HG03280 (cell line): Measurements from ENCODE around the gene MT1H.

ENCODE experiments used
- ATAC-seq: cut with Tn5 transposase; IDR thresholded peaks from one replicate; pipeline ENCODE4 v1.9.1; 2021; ENCODE audit warnings: mild to moderate bottlenecking, moderate library complexity; ENCODE audit not compliant: unreplicated experiment

MT1H gene

DNA sequence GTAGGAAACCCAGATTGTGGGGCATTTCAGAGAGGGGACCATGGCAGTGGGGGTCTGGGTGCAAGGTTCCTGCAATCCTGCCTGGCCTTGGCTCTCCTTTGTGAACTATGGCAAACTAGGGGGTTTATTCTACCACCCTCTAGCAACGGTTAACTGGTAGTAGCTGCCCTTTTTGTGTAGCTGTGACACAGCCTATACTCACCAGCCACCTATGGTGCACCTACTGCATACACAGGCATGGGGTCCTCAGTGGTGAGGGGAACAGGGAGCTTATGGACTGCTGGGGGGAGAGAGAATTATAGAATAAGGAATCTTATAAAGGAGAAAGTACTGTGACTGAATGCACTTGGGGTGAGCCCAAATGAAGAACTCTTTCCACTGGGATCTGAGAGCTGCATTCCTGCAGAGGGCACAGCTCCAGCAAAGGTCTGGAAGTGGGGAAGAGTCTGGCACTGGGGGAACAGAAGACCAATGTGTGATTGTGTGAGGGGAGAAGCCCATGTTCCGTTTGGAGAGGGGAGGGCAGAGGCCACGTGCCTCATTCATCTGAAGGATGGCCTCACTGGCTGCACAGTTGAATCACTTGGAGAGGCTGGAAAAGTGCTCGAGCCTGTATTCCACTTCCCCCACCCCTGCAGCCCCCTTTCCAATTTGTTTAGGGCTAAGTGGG, 14.8 kb downstream of the MT1H start:
- ATAC-seq = no peak

DNA sequence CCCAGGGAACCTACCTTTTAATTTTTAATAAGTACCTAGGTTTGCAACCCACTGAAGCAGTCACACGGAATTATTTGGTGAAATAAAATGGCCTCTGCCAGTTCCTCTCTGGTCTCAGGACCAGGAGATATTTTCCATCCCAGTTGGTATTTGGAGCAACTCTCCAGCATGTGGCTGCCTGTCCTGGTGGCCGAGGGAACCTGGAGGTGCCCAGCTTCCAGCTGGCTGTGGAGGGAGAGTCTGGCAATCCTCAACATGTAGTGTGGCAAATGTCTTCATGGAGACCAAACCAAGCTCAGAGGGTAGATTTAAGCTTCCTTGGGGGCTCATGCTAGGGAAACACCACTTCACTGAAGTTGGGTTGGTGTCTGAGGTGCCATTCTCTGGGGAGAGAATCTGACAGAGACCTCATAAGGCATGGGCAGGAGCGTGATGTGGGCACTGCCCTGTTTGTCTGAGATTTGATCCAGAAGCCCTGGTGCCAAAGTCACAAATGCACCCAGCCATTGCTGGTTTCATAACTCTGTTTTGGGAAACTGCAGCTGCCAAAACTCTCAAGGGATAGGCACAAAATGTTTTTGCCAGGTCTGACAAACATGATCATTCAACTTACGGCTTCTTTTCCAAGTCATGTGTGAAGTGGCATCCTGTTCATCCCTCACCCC, 15.4 kb downstream of the MT1H start:
- ATAC-seq = no peak

DNA sequence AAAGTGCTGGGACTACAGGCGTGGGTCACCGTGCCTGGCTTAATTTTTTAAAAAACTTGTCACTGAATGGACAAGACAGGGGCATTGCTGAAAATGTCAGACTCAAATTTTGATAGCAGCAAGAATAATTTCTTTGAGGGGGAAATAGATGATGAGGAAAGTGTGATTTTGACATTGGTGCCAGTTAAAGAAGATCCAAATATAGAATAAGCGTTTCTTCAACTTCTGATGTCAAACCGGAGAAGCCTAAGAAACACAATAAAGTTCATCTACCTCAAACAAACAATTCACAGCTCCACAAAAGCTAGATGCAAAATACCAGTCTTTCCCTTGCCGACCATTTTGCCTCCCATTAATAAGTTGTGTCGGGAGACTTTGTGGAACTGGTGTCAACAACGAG, 17.1 kb downstream of the MT1H start:
- no peak for ATAC-seq

DNA sequence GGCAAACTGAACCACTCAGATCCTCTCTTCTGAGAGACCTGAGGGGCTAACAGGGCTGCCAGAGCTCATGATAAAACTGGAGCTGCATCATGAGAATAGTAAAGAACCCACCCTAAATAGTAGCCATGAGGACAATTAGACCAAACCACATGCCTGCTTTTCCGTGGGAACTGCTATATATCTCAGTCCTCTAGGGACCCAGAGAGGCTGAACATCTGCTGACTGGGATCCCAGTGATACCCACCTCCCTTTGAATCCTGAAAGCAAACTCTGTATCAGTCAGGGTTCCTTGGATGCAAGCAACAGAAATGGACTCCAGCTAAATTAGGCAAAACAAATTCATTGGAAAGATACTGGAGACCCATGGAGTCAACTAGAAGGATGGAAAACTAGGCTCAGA, 19.1 kb downstream of the MT1H start:
- no peak for ATAC-seq

DNA sequence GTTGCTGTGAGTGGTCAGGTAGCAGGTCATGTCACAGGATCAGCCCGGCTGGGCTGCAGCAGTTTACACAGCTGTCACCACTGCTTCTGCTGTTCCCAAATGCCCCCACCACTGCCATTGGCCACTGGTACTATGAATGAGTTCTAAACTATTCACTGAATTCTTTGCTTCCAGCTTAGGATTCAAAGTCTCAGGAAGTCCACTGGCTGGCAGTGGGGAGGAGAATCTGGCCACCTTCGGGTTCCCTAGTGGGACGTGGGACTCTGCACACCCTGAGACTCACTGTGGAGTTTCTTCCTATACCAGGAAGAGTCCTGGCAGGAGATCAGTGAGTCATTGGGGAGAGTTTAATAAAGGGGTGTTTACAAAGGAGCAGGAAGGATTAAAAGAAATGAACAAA, 19.6 kb downstream of the MT1H start:
- ATAC-seq = no peak

DNA sequence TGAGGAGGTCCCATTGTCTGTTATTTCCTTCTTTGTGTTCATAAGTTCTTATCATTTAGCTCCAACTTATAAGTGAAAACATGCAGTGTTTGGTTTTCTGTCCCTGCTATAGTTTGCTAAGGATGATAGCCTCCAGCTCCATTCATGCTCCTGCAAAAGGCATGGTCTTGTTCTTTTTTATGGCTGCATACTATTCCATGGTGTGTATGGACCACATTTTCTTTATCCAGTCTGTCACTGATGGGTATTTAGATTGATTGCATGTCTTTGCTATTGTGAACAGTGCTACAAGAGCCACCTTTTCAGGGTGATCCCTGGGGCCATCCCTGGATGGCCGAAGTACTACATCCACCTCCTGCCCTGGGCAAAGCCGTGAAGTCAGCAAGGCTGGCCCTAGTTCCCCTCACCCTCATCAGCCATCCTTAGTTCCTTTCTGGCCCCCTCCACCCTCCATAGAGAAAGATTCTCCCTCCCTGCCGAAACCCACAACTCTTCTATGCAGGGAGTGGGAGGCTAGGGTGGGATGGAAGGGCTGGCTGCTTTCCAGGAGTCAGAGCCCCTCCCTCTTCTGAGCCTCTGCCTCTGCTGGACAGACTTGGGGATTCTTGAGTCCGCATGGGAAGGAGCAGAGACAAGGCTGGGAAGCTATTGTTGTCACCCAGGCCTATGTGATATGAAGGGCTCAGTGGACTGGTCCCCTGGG, 21.0 kb downstream of the MT1H start:
- ATAC-seq = no peak

DNA sequence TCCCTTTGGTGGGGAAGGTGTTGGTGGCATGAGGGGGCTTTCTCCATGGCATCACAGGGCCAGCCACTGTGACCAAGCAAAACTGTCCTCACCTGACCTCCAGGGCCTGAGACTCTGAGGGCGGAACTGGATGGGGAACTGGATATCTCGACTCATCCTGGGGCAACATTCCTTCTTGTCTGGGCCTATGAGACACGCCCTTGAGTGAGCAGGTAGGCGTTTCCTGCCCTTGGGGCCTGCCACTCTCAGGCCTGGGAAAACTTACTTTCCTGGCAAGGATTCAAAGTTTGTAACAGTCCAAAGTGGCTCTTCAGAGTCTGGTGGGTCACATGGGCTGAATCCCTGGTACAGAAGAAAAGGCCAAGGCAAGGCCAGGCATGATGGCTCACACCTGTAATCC, 22.3 kb downstream of the MT1H start:
- no peak for ATAC-seq

DNA sequence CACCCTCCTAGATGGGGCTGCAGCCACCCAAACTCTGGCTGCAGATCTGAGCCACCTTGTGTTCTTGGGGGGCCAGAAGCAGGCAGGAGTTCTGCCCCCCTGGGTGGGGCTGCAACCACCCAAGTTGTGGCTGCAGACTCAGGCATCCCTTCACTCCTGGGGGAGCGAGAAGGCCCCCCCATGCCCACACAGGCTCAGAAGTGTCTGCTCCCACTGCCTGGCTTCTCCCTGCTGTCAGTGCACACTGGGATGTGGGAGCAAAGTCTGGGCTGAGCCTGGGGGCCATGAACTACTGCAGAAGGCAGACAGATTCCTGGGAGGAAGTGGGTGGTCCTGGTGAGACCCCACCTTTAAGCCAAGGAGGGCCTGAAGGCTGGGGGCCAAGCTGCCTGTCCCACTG, 25.6 kb downstream of the MT1H start:
- ATAC-seq = no peak

DNA sequence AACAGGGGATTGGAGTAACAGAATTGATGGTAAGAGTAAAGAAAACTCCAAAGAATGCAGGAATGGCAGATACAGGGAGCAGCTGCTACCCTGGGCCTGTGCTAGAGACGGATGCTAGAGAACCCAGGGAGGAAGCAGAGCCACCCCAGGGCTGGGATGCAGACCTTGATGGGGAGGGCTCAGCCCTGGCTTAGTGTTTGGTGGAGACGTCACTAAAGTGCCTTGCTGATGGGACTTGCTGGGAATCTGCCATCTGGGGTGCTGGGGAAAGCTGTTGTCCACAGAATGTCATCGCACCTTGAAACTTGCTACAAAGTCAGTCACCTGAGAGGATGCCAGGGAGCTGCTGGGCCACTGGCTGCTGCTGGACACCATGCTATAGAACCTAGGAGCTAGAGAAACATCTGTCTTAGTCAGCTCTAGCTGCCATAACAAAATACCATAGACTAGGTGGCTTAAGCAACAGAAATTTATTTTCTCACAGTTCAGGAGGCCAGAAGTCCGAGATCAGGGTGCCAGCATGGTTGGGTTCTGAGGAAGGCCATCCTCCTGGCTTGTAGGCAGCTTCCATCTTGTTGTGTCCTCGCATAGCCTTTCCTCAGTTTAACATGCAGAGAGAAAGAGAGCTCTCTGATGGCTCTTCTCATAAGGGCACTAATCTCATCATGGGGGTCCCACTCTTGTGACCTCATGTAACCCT, 28.0 kb downstream of the MT1H start:
- no peak for ATAC-seq

DNA sequence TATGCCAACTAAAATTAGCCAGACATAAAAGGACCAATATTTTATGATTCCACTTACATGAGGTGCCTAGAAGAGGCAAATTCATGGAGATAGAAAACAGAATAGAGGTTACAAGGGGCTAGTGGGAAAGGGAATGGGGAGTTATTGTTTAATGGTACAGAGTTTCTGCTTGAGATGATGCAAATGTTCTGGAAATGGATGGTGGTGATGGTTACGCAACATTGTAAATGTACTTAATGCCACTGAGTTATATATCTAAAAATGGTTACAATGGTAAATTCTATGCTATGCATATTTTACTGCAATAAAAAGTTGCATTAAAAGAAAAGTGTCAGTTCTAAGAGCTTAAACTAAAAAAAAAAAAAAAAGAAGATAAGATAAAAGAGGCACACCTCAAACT, 30.6 kb downstream of the MT1H start:
- no peak for ATAC-seq

DNA sequence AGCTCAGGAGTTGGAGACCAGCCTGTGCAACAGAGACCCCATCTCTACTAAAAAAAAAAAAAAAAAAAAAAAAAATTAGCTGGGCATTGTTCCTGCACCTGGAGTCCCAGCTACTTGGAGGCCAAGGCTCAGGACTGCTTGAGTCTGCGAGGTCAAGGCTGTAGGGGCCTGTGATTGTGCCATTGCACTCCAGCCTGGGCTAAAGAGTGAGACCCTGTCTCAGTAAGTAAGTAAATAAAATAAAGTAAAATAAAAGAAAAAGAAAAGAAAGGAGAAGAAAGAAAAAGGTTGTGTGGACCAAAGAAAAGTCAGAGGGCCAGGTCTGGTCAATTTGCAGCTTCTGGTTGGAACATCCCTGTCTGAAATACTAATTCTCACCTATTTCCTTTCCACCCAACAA, 31.0 kb downstream of the MT1H start:
- ATAC-seq = no peak

DNA sequence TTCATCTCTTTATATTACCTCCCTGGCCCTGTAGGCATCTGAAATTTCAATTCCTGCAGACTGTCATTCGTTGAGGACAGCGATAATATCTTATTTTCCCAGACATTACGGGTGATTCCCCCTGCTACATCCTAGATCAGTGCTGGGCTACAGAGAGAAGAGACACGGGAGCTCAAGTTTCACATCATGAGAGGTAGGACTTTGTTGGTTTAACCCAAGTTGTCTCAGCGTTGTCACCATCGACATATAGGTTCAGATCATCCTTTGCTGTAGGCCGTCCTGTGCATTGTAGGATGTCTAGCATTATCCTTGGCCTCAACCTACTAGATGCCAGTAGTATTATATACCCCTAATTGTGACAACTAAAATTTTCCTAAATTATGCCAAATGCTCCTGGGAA, 31.9 kb downstream of the MT1H start:
- no peak for ATAC-seq

DNA sequence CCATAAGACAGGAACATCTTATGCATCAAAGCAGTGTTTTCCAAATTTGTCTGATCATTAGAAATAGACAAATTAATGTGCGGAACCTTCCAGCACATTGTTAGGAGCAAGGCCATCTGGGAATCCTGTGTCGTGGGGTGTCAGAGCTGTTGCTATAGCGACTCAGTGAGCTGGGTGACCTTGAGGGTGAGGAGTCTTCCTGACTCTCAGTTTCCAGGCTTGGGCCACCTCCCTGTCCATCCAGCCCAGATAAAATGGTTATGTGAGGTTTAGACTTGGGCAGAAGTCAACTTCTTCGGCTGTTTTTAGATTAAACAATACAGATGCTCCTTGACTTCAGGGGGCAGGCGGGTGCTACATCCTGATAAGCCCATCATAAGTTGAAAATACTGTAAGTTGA, 33.2 kb downstream of the MT1H start:
- no peak for ATAC-seq

DNA sequence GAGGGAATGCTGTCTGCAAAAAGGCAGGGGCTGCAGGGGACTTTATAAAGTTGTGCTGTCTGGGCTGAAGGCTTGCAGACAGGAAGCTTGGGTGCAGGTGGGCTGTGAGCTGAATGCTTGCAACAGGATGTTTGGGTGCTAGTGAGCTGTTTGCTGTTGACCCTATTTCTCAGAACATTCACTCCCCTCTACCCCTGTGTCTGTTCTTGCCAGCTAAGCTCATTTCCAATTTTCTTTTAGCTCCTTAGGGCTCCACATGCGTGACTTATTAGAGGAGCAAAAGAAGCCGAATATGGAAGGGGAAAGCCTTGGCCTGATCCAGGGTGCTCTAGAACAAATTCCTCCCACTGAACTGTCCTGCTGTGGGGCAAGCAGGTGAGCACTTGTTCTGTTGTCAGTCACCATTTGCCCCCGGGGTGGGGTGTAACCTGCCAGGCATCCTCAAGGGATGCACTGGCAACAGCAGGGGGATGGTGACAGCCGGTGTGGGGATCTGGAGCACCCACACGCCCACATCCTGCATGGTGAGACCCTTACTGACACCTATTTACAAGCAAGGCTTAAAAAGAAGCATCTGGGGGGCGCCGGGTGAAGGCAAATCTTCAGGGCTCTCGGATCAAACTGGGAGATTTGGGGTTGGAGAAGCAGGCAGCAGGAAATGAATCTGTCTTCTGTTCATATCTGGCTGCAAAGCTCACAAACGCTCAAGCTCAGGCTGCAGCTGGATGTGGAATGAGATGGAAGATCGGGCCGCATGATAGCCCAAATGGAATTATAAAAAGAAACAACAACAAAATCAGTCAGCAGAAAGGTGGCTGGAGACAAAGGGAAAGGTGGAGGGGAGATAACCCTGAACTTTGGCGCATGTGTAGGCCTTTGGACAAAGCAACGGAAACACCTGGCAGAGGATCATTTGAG, 39.2 kb downstream of the MT1H start:
- ATAC-seq = no peak

DNA sequence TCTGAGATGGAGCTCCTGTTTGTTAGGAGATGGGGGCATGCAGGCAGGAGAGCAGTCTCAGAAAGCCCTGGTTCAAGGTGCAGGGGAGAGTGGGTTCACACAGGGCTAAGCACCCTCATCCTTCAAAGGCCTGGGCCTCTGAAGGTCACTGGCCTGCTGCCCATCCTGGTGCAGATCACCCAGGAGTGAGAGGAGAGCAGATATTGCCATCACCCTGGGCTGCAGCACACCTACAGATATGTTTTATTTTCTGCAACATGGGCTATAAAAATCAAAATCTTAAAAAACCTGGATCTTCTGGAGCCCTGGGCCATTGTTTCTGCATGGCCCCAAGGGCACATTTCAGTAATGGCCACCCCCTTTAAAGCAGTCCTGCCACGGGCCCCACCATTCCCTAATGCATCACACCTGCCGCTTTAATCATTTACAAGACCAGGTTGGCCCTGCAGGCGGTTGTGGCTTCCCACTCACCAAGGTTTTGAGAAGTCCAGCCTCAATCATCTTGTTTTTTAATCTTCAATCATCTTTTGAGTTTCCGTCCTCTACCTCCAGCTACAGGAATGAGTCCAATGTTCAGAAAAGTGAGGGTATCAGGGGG, 39.9 kb downstream of the MT1H start:
- ATAC-seq = no peak

DNA sequence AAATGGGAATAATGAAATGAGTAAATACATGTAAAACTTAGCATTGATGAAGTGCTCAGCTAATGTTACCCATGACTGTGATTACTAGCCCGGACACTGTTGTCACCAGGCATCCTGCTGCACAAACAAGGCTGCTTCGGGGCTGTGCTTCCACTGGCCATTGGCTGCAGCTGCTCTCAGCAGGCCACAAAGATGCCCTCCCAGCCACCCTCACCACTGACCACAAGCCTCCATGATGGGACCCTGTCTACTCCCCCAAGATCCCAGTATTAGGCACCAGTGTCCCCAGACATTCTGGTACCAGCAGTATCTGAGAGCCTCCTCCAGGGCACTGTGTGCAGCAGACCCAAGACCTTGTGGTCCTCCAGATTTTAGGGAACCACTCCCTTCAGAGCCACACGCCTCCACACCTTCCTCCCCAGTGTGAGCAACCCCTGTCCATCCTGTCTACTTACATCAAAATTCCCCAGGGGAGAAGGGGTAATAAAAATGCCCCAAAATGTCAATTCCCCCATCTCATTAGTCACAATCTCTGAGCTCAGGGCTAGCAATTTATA, 40.6 kb downstream of the MT1H start:
- ATAC-seq = no peak

DNA sequence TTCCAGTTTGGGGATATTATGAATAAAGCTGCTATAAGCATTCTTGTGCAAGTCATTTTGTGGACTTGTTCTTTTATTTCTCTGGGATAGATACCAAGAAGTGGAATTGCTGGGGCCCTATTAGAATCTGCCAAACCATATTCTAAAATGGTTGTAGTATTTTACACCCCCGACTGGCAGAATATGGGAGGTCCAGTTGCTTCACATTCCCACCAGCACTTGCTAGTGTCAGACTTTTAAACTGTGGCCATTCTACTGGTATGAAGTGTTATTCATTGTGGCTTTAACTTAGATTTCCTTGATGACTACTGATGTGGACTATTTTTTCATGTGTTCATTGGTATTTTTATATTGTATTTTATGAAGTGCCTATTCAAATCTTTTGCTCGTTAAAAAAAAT, 42.2 kb downstream of the MT1H start:
- ATAC-seq = no peak

DNA sequence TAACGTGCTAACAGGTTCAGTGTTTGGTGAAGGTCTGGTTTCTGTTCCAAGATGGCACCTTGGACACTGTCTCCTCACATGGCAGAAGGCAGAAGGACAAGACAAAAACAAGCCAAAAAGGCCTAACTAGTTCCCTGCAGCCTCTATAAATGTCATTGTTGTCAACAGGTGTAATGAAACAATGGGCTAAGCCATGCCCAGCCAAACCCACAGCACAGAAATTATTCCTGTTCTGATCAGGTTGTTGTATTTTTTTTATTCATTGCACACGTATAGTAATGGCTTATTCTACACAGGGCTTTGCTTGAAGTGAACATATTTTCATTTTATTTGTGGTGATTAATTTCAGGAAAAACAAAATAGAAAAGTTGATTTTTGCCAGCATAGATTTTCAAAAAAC, 44.2 kb downstream of the MT1H start:
- ATAC-seq = no peak

DNA sequence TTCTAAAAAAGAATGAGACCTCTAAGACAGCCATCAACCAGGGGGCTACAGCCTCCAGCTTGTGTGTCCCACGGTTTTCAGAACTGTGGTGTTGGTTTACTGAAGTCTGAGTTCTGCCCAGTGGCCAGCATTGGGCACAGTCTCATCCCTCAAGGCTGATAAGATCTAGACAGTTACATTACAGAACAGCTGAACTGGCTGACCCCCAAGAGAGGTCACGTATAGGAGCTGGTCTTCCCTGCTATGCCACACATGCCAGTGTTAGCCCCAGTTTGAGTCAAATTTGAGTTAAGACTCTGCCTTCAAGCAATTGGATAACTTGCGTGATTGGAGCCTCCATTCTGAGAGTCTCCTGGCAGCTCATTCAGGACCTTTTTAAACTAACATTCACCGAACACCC, 45.5 kb downstream of the MT1H start:
- ATAC-seq = no peak

DNA sequence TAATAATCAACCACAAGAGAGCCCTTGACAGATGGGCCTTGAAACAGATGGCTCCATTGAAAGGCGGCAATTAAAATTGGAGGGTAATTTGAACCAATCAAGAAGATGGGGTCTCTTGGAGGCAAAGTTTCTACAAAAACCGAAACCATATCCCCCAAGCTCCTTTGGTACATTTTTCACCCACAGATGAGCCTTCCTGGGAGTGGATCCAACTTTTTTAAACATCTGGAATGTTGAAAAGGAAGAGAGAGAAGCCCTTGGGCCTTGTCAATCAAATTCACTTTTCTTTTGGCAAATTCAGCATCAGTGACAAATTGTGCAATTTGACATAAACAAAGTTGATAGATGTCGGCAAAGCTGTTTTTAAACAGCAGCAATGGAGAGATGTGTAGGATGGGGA, 47.1 kb downstream of the MT1H start:
- no peak for ATAC-seq
